ENCODE data around the gene RASSF6. TPM values are rescaled to one million over a fixed set of nuclear protein-coding genes. Genes with fewer than 3 reads are reported as not detected.

The RASSF6 gene
- total RNA-seq, 1 experiment from 2014 or later, result 0.22 TPM

GRCh38 chr4:73621357-73621756, 1.1 kb upstream of the RASSF6 start:
- H2BK12ac ChIP-seq (ENCODE audit: insufficient read length, low read depth, low read length), result no peak overlapping the region
- H3K4ac ChIP-seq (ENCODE audit: low read depth, low read length), result no peak overlapping the region
- H3K27ac ChIP-seq (ENCODE audit: insufficient read length, low read depth, low read length), result no peak overlapping the region
- no peak overlapping the region for H4K91ac ChIP-seq (ENCODE audit: insufficient read length, low read depth, low read length)
- H3K79me1 ChIP-seq (ENCODE audit: insufficient read depth, low read depth, low read length, poor library complexity, severe bottlenecking), result no peaks in the 10 kb centered on the region
- no peak overlapping the region for H2BK20ac ChIP-seq (ENCODE audit: low read depth, low read length, poor library complexity, severe bottlenecking)
- H3K23me2 ChIP-seq (ENCODE audit: insufficient read length, low read depth, low read length, poor library complexity, severe bottlenecking), result peaks cover 3% of the 10 kb centered on the region
- no peak overlapping the region for H2BK15ac ChIP-seq (ENCODE audit: low read depth, low read length)
- no peaks in the 10 kb centered on the region for H4K20me1 ChIP-seq (ENCODE audit: control insufficient read depth, insufficient read depth, insufficient read length)
- H2AK5ac ChIP-seq (ENCODE audit: insufficient read length, low read length), result no peak overlapping the region
- H3K18ac ChIP-seq (ENCODE audit: insufficient read length, low read depth, low read length), result no peak overlapping the region
- no peak overlapping the region for H3K14ac ChIP-seq (ENCODE audit: insufficient read depth, low read length)
- no peaks in the 10 kb centered on the region for H3K9me3 ChIP-seq (ENCODE audit: control insufficient read depth, low read depth, low read length)
- no peak overlapping the region for H3K4me3 Mint-ChIP-seq
- peaks cover 11 to 16% of the 10 kb centered on the region in 2 experiments for H3K4me1 Mint-ChIP-seq
- no peak overlapping the region for H3K27ac Mint-ChIP-seq
- H3K27me3 ChIP-seq (ENCODE audit: insufficient read depth, low read length), result no peaks in the 10 kb centered on the region
- no peaks in the 10 kb centered on the region for H3K79me2 ChIP-seq (ENCODE audit: insufficient read depth, low read length)
- no peaks in the 10 kb centered on the region for H3K4me1 ChIP-seq (ENCODE audit: insufficient read depth, low read length)
- no peak for DNase-seq
- WGBS (ENCODE audit: extremely low coverage, insufficient read length, low lambda C conversion rate), result no CpG with 5 or more reads among the region's 5 CpGs
- no peak overlapping the region for H3K4me2 ChIP-seq (ENCODE audit: insufficient read depth, insufficient read length, low read length)
- no peak overlapping the region for H3K23ac ChIP-seq (ENCODE audit: insufficient read length, low read depth, low read length)
- no peaks in the 10 kb centered on the region for H3K9me3 Mint-ChIP-seq
- no peak overlapping the region for H3T11ph ChIP-seq (ENCODE audit: low read length)
- H3K36me3 Mint-ChIP-seq (ENCODE audit: insufficient read depth in 1 of 3, low read depth in 3 of 3), result no peaks in the 10 kb centered on the region
- H3K9ac ChIP-seq (ENCODE audit: extremely low read depth, insufficient read length, low read length), result no peak overlapping the region
- TF ChIP-seq CTCF (conservative IDR thresholded peaks at IDR 0.05), result no peak
- H3K27me3 Mint-ChIP-seq (ENCODE audit: low read depth), result peaks cover 18% of the 10 kb centered on the region
- no peak overlapping the region for H4K8ac ChIP-seq (replicated peaks; ENCODE audit: insufficient read length, low read depth, low read length)
- H2BK120ac ChIP-seq (ENCODE audit: low read depth, low read length, poor library complexity, severe bottlenecking), result no peak overlapping the region
- no peak overlapping the region for H2BK5ac ChIP-seq (ENCODE audit: insufficient read length, low read length)
- no peak overlapping the region for H4K5ac ChIP-seq (ENCODE audit: insufficient read length, low read depth, low read length)
- H2AFZ ChIP-seq (ENCODE audit: low read length), result no peak overlapping the region
- H3K56ac ChIP-seq (ENCODE audit: insufficient read length, low read depth, low read length), result no peak overlapping the region
